Stimulated activated CD4-positive, alpha-beta T cell treated with anti-CD3 and anti-CD28 coated beads, Interleukin-15, amount 100 ng/mL, for 48 hours (primary cell): ENCODE measurements around the gene CLCN7.
"Not testable (repeated sequence)": the region's sequence is repeated elsewhere in the genome, so short reads cannot be mapped to it uniquely, and the experiment has no call there.

Experiments used
- DNase-seq, 2 donors: peaks; one replicate each; pipeline ENCODE4 v3.0.0-alpha.2; 2020; ENCODE audit warnings: low read depth in 2 of 2

Gene CLCN7

GRCh38 chr16:1488054-1488601 is 13.3 kb upstream of the CLCN7 start:
- DNase-seq: no peak

- no peak for DNase-seq
Measured at GRCh38 chr16:1487395-1488053, 12.7 kb upstream of the CLCN7 start.

GRCh38 chr16:1486551-1487390 is 11.9 kb upstream of the CLCN7 start:
- DNase-seq: no peak

GRCh38 chr16:1485847-1486496 is 11.1 kb upstream of the CLCN7 start:
- no peak for DNase-seq

DNA sequence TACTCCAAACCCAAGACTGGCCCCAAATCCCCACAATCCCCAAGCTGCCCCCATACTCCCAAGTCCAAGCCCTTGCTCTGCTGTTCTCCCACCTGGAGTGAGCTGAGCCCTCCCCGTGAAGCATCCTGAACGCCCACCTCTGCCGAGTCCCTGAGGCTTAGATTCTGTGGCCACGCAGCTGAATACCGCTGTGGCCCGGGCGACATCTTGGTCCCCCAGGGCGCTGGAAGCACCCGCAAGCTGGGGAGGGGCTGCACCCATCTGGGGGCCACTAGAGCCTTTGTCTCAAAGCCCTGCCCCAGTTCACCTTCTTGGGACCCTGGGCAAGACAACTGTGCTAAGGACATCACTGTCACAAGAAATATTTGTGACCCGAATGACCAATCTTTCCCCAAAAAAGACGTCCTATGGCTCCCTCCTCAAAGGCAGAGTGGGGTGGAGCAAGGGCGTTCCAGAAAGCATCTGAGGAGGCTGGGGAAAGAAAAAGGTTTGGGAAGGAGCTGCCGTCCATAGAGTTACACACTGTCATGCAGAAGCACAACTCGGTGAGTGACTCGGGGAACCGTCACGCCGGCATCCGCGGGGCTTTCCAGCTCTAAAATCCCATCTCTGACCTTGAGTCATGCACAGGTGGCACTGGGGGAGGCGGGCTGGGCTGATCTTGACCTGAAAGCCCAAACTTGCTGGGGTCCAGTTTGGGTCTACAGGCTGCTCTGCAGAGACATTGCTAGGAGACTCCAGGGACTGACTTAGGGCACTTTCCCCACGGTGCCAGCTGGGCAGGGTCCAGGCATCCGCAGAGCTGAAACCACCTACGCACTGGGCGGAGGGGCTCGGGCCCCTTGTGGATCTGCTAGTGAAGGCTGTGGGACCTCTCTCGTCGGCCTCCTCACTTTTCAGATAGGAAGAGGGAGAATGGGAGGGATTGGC is 7.3 kb upstream of the CLCN7 start:
- DNase-seq: no peak

GRCh38 chr16:1478937-1479336 is 4.1 kb upstream of the CLCN7 start:
- DNase-seq: not testable (repeated sequence)

DNA sequence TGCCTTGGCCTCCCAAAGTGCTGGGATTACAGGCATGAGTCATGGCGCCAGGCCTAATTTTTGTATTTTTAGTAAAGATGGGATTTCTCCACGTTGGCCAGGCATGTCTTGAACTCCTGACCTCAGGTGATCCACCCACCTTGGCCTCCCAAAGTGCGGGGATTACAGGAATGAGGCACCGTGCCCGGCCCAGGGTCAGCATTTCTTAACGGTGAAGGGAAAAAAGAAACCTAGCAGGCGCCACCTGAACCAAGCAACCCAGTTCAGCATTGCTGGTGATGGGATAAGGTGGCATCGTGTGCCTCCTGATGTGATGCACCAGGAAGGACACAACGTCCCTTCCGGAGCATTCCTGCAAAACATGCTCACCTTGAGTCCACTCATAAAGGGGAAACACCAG is 2.2 kb upstream of the CLCN7 start:
- DNase-seq: no peak

- DNase-seq: no peak
Measured at GRCh38 chr16:1475552-1476114, 805 bp upstream of the CLCN7 start.

DNA sequence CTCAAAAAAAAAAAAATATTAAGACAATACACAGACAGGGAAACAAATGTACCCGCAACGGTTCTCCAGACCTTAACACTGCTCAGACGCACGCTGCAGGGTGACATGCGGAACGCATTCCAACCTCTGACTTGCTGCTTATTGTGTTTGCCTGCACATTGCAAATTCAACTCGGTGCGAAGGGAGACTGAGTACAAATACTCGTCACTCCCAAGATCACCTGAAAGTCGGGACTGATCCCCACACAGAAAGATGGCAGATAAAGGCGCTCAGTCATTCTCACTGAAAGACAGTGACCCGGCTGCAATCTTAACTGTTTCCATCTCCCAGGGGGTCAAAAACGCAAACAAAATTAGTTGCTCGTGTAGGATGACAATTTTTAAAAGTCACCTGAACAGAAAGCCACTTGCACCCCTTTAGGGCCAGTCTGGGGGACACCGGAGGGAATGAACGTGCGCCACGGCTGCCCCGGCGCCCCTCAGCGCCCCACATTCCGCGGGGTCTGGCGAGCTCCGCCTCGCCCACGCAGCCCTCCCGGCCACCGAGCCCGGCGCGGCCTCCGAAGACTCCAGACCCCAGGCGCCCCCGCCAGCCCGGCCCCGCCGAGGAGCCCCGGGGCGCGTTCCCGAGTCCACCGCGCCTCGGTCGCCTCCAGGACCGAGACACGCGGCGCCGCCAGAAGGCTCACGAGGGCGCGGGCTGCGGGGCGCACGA is 589 bp downstream of the CLCN7 start:
- DNase-seq: no peak

- no peak for DNase-seq
Measured at GRCh38 chr16:1472974-1473373, 1.9 kb downstream of the CLCN7 start.

DNA sequence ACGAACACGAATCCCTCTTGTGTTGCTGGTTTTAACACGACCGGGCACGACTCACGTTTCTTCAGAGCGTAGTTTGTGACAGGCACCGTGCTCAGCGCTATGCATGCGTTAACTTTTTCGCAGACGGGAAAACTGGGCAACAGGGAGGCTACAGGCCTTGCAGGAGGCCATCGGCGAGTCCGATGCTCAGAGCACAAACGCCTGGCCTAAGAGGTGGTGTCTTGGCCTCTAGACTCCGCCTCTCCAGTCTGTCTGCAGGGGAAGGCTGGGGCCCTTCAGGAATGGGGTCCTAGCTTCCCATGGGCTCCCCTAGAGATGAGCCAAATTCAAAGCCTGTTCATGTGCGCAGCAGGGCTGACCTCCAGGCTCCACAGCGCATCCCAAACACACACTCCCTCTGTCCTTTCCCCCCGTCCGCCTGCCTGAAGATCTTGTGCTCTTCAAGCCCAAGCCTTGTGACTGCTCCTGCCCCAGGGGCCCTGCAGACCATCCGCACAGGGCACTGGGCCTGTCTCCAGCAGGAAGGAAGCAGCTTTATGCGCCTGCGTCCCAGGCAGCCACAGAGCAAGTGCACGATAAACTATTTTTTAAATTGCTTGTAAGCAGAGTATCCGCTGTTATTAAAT is 3.1 kb downstream of the CLCN7 start:
- DNase-seq: no peak

- DNase-seq: no peak
Measured at GRCh38 chr16:1470481-1471251, 4.2 kb downstream of the CLCN7 start.

GRCh38 chr16:1469693-1470201 is 5.1 kb downstream of the CLCN7 start:
- no peak for DNase-seq

GRCh38 chr16:1469141-1469540 is 5.7 kb downstream of the CLCN7 start:
- DNase-seq: not testable (repeated sequence)

GRCh38 chr16:1468426-1468810 is 6.4 kb downstream of the CLCN7 start:
- DNase-seq: no peak

DNA sequence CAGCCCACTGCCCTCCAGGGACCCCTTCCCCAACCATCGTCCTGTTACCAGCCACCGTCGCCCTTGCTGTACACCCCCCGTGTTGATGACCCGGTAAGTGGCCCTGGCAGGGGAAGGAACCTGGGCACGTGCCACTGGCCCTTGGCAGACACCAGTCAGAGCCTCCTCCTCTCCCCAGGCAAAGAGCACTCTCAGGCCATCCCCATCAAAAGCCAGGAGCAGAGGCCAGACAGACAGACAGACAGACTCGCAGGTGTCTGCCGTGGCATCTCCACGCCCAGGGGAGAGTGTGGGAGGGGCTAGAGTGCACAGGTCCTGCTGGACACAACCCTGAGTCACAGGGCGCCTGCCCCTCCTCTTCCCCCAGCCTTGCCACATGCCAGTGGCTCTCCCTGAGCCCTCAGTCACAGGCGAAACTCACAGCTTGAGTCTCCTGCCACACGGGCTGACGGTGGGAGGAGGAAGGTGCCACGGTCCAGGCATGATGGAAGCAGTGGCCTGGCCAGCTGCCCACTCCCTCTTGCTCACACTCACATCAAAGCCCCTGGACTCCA is 7.8 kb downstream of the CLCN7 start:
- no peak for DNase-seq

DNA sequence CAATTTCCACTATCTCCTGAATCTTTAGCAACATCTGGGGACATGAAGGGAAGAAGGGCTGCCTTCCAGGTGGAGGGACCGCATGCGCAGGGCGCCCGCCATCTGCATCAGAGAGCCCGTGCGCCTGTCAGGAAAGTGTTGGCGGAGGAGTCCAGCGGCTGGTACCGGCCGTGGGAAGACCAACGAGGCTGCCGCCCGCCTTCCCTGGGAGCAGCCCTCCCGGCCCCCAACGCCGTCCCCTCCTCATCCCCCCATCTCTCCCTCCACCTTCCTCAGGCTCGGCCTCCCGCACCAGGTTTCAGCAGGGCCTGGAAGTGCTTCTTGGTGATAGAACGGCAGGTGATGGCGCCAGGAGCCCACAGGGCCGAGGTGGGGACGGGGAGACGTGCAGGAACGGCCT is 8.8 kb downstream of the CLCN7 start:
- DNase-seq: no peak

GRCh38 chr16:1465567-1465915 is 9.3 kb downstream of the CLCN7 start:
- DNase-seq: no peak
